GM18508 (cell line): Measurements from ENCODE around the gene ARFGEF2.
"Not testable (repeated sequence)": the region's sequence is repeated elsewhere in the genome, so short reads cannot be mapped to it uniquely, and the experiment has no call there.

Experiments
- ATAC-seq: cut with Tn5 transposase; IDR thresholded peaks from one replicate; pipeline ENCODE4 v1.9.1; 2021; ENCODE audit warnings: moderate number of reproducible peaks; ENCODE audit not compliant: insufficient read depth, unreplicated experiment

Gene ARFGEF2

GRCh38 chr20:49046087-49046900 lies 124.8 kb downstream of the ARFGEF2 start, which contains the start of gene CSE1L:
Gene CSE1L, plus strand, starts transcription at chr20:49046312. Its CDS starts 12,152 bp downstream, at chr20:49058464.
- peak; percentile 69 for ATAC-seq

- ATAC-seq: no peak
Measured at GRCh38 chr20:49052334-49052733, 130.8 kb downstream of the ARFGEF2 start.

GRCh38 chr20:49054056-49054643 lies 132.6 kb downstream of the ARFGEF2 start:
- no peak for ATAC-seq

- no peak for ATAC-seq
Measured at GRCh38 chr20:49063279-49063678, 141.8 kb downstream of the ARFGEF2 start.

- no peak for ATAC-seq
Measured at GRCh38 chr20:49074521-49074920, 153.0 kb downstream of the ARFGEF2 start.

- ATAC-seq: no peak
Measured at GRCh38 chr20:49078310-49078709, 156.8 kb downstream of the ARFGEF2 start.

- ATAC-seq: not testable (repeated sequence)
Measured at GRCh38 chr20:49082295-49082694, 160.8 kb downstream of the ARFGEF2 start.
